CD14-positive monocyte (primary cell): ENCODE measurements around the gene TUT1. TPM values are rescaled to one million over a fixed set of nuclear protein-coding genes. Genes with fewer than 3 reads are reported as not detected.

ENCODE experiments used
- DNase-seq, 3 donors: peaks; one replicate each; pipeline ENCODE4 v3.0.0-alpha.2; 2011 to 2022
- H2AFZ ChIP-seq: 2 replicates; pipeline ENCODE4 v1.6.0; 2012; ENCODE audit warnings: mild to moderate bottlenecking, low read depth, low read length, inconsistent platforms; ENCODE audit not compliant: insufficient read depth, poor library complexity, severe bottlenecking
- H3K27ac ChIP-seq, 2 donors: 1 replicate in 1 of 2; 2 replicates in 1 of 2; pipeline ENCODE4 v1.5.1; 2012 to 2013; ENCODE audit warnings: low read length in 2 of 2, control low read depth in 1 of 2, inconsistent platforms in 1 of 2, low read depth in 1 of 2, mild to moderate bottlenecking in 1 of 2
- H3K27me3 ChIP-seq, 2 donors: one replicate each; pipeline versions ENCODE4 v1.6.0 to v1.6.1; 2011 to 2013; ENCODE audit warnings: low read length in 2 of 2; ENCODE audit not compliant: control insufficient read depth in 2 of 2, insufficient read depth in 2 of 2
- H3K36me3 ChIP-seq, 2 donors: replicated peaks in 1 of 2; 1 replicate in 1 of 2; 2 replicates in 1 of 2; pipeline versions ENCODE4 v1.5.1 to v1.6.1; 2012 to 2013; ENCODE audit warnings: low read length in 2 of 2, control low read depth in 1 of 2, inconsistent platforms in 1 of 2, mild to moderate bottlenecking in 1 of 2; ENCODE audit not compliant: insufficient read depth in 2 of 2, control insufficient read depth in 1 of 2
- H3K4me1 ChIP-seq, 2 donors: 1 replicate in 1 of 2; 2 replicates in 1 of 2; pipeline versions ENCODE4 v1.5.1 to v1.6.1; 2012 to 2013; ENCODE audit warnings: low read length in 2 of 2, control low read depth in 1 of 2, inconsistent platforms in 1 of 2, mild to moderate bottlenecking in 1 of 2, moderate library complexity in 1 of 2; ENCODE audit not compliant: insufficient read depth in 2 of 2, control insufficient read depth in 1 of 2
- H3K4me2 ChIP-seq: replicated peaks from 2 replicates; pipeline ENCODE3; 2012; ENCODE audit warnings: low read length, moderate library complexity, mild to moderate bottlenecking; ENCODE audit not compliant: poor library complexity, severe bottlenecking; ENCODE audit errors: extremely low read depth
- H3K4me3 ChIP-seq, 3 experiments: fragments of 200-600 bp in 1 of 3; sonication (generic) in 1 of 3; replicated peaks in 1 of 3; 1 replicate in 2 of 3; 2 replicates in 1 of 3; pipeline ENCODE4 v1.5.1; 2011 to 2013; ENCODE audit warnings: low read length in 3 of 3, mild to moderate bottlenecking in 3 of 3, control low read depth in 2 of 3, low read depth in 2 of 3, inconsistent platforms in 1 of 3, moderate library complexity in 1 of 3
- H3K79me2 ChIP-seq: 2 replicates; pipeline ENCODE4 v1.6.0; 2012; ENCODE audit warnings: mild to moderate bottlenecking, control low read depth, inconsistent platforms, low read length, moderate library complexity; ENCODE audit not compliant: insufficient read depth
- H3K9ac ChIP-seq: 2 replicates; pipeline ENCODE4 v1.6.0; 2017; ENCODE audit warnings: low read length, mild to moderate bottlenecking; ENCODE audit not compliant: insufficient read depth, poor library complexity, severe bottlenecking
- H3K9me3 ChIP-seq, 2 donors: replicated peaks in 1 of 2; 1 replicate in 1 of 2; 2 replicates in 1 of 2; pipeline versions ENCODE4 v1.5.1 to v1.6.1; 2012 to 2013; ENCODE audit warnings: low read length in 2 of 2, control low read depth in 1 of 2; ENCODE audit not compliant: control insufficient read depth in 1 of 2, insufficient read depth in 1 of 2
- H4K20me1 ChIP-seq: 2 replicates; pipeline ENCODE4 v1.6.0; 2012; ENCODE audit warnings: mild to moderate bottlenecking, low read length, control low read depth, moderate library complexity; ENCODE audit not compliant: insufficient read depth
- H3K27ac Mint-ChIP-seq, 7 donors: one replicate each; pipeline ENCODE4 v1.8.0; 2020; ENCODE audit warnings: mild to moderate bottlenecking in 7 of 7, mixed read lengths in 7 of 7, moderate library complexity in 6 of 7, inconsistent platforms in 2 of 7
- H3K27me3 Mint-ChIP-seq, 3 donors: one replicate each; pipeline ENCODE4 v1.8.0; 2021 to 2022; ENCODE audit warnings: low read depth in 3 of 3, mild to moderate bottlenecking in 3 of 3, mixed read lengths in 3 of 3, moderate library complexity in 3 of 3, inconsistent platforms in 1 of 3
- H3K36me3 Mint-ChIP-seq, 2 donors: one replicate each; pipeline ENCODE4 v1.8.0; 2020; ENCODE audit warnings: mixed read lengths in 2 of 2, inconsistent platforms in 1 of 2, mild to moderate bottlenecking in 1 of 2
- H3K4me1 Mint-ChIP-seq: one replicate; pipeline ENCODE4 v1.8.0; 2020; ENCODE audit warnings: mild to moderate bottlenecking, mixed read lengths
- H3K4me3 Mint-ChIP-seq, 2 donors: one replicate each; pipeline ENCODE4 v1.8.0; 2020; ENCODE audit warnings: mild to moderate bottlenecking in 2 of 2, mixed read lengths in 2 of 2, moderate library complexity in 1 of 2
- H3K9me3 Mint-ChIP-seq, 7 donors: one replicate each; pipeline ENCODE4 v1.8.0; 2020 to 2022; ENCODE audit warnings: mixed read lengths in 7 of 7, mild to moderate bottlenecking in 6 of 7, moderate library complexity in 6 of 7, inconsistent platforms in 2 of 7
- CTCF ChIP-seq: fragments of 200-600 bp; IDR thresholded peaks from one replicate; pipeline ENCODE4 v1.8.0; 2022; ENCODE audit warnings: antibody characterized with exemption, mild to moderate bottlenecking
- WGBS: methylation state at CpG from one replicate; pipeline ENCODE4 v1.1.5; 2013; ENCODE audit warnings: missing lambda C conversion rate; ENCODE audit not compliant: insufficient coverage; 5-methylcytosine and 5-hydroxymethylcytosine counted together
- intact Hi-C, 2 donors: fragments of 100-400 bp; cut with micrococcal nuclease; formaldehyde crosslinking; loops; one replicate each; pipeline versions ENCODE4 v1.15.0 to v1.15.1; 2023
- polyA plus RNA-seq, 3 donors: library from polyadenylated mRNA; depleted of rRNA in 1 of 3; unstranded in 2 of 3; stranded (reverse) in 1 of 3; fragments of 300-500 nt in 2 of 3; fragments of >200 nt in 1 of 3; fragmentation: Illumina TruSeq in 2 of 3; gene quantifications; 1 replicate in 2 of 3; 2 replicates in 1 of 3; pipeline ENCODE4 v1.2.3, GENCODE V29; 2012 to 2021

TUT1 gene
- polyA plus RNA-seq, 3 donors: 1.8 to 16.3 (median 2.1) TPM

GRCh38 chr11:62599069-62599696, 7.9 kb upstream of the TUT1 start:
- Histone ChIP-seq H4K20me1 (peaks cover 52% of the 10 kb centered on the region), H3K27me3 (no peaks in the 10 kb centered on the region), H3K27ac (peak overlapping the region; percentile 30), H3K9ac (peak overlapping the region; percentile 97), H3K4me2 (peak overlapping the region; percentile 98), H3K4me3 (peak overlapping the region in 1 of 3 experiments; percentile 93), H3K36me3 (peaks cover 48 to 53% of the 10 kb centered on the region in 2 donors), H2AFZ (no peak overlapping the region), H3K9me3 (no peaks in the 10 kb centered on the region), H3K79me2 (peaks cover 43% of the 10 kb centered on the region), H3K4me1 (peaks cover 39 to 50% of the 10 kb centered on the region in 2 donors)
- intact Hi-C loops: loop anchor here (10.0 kb wide), 3 partner anchors 106 to 266 kb away; partner anchors contain the start of genes BSCL2 (in 2 of the 2), GNG3 (in 2 of the 2) and TMEM179B (in 1 of the 2)
- peaks cover 65 to 67% of the 10 kb centered on the region in 2 donors for H3K36me3 Mint-ChIP-seq
- H3K9me3 Mint-ChIP-seq: no peaks in the 10 kb centered on the region
- peaks cover 51% of the 10 kb centered on the region for H3K4me1 Mint-ChIP-seq
- WGBS: no CpG with 5 or more reads among the region's 7 CpGs
- peak overlapping the region; percentile 82 to 92 (median 88) for H3K27ac Mint-ChIP-seq
- peak; percentile 93 to 97 (median 94) for DNase-seq
- no peaks in the 10 kb centered on the region for H3K27me3 Mint-ChIP-seq
- TF ChIP-seq CTCF: no peak
- peak overlapping the region; percentile 92 to 96 for H3K4me3 Mint-ChIP-seq

- H3K36me3 Mint-ChIP-seq: peaks cover 64 to 66% of the 10 kb centered on the region in 2 donors
- WGBS: 95% methylated on average over 7 of the region's 8 CpGs
- intact Hi-C loops: loop anchor here (10.0 kb wide), 3 partner anchors 110 to 270 kb away; partner anchors contain the start of genes BSCL2 (in 2 of the 2), GNG3 (in 2 of the 2) and TMEM179B (in 1 of the 2)
Observed at GRCh38 chr11:62595124-62595523, 3.8 kb upstream of the TUT1 start.

More at GRCh38 chr11:62595124-62595523, 3.8 kb upstream of the TUT1 start:
- Histone ChIP-seq H3K27me3 (no peaks in the 10 kb centered on the region), H3K4me3 (no peak overlapping the region), H3K79me2 (peaks cover 42% of the 10 kb centered on the region), H3K9ac (no peak overlapping the region), H3K4me1 (peaks cover 48 to 64% of the 10 kb centered on the region in 2 donors), H3K4me2 (no peak overlapping the region), H4K20me1 (peaks cover 58% of the 10 kb centered on the region), H3K9me3 (no peaks in the 10 kb centered on the region), H3K36me3 (peaks cover 50 to 52% of the 10 kb centered on the region in 2 donors), H3K27ac (peak overlapping the region in 1 of 2 donors; percentile 28), H2AFZ (no peak overlapping the region)
- no peak for TF ChIP-seq CTCF
- peaks cover 0 to 2% (median 0%) of the 10 kb centered on the region in 7 donors for H3K9me3 Mint-ChIP-seq
- H3K27ac Mint-ChIP-seq: peak overlapping the region in 4 of 7 donors; percentile 24 to 68 (median 62)
- no peak overlapping the region for H3K4me3 Mint-ChIP-seq
- H3K4me1 Mint-ChIP-seq: peaks cover 59% of the 10 kb centered on the region
- peaks cover 0 to 2% (median 0%) of the 10 kb centered on the region in 3 donors for H3K27me3 Mint-ChIP-seq
- DNase-seq: no peak
